Neural cell (in vitro differentiated cells): Measurements from ENCODE around the gene LDLRAD3.

Experiments
- EP300 ChIP-seq: fragments of 450-650 bp; conservative IDR thresholded peaks from 2 replicates; pipeline ENCODE4 v1.6.1; 2014; ENCODE audit warnings: antibody characterized with exemption, mild to moderate bottlenecking, moderate library complexity; ENCODE audit not compliant: poor library complexity, severe bottlenecking
- EZH2 ChIP-seq: fragments of 200-600, 300-800 bp; shearing (Covaris generic), sonication (generic); IDR thresholded peaks from 2 replicates; pipeline ENCODE4 v1.6.1; 2014; ENCODE audit warnings: antibody characterized with exemption, low read length, borderline replicate concordance, mild to moderate bottlenecking; ENCODE audit not compliant: insufficient read depth, poor library complexity, severe bottlenecking
- MXI1 ChIP-seq: fragments of 450-650 bp; conservative IDR thresholded peaks from 2 replicates; pipeline ENCODE4 v1.6.1; 2014; ENCODE audit warnings: antibody characterized with exemption, mild to moderate bottlenecking; ENCODE audit not compliant: poor library complexity, severe bottlenecking
- POLR2AphosphoS5 ChIP-seq: IDR thresholded peaks from 2 replicates; pipeline ENCODE4 v1.6.1; 2012
- RAD21 ChIP-seq: fragments of 450-650 bp; conservative IDR thresholded peaks from 2 replicates; pipeline ENCODE4 v1.6.1; 2014; ENCODE audit warnings: antibody characterized with exemption, mild to moderate bottlenecking, moderate library complexity
- REST ChIP-seq: IDR thresholded peaks from 2 replicates; pipeline ENCODE4 v1.6.1; 2012; ENCODE audit warnings: borderline replicate concordance
- TAF1 ChIP-seq: IDR thresholded peaks from 2 replicates; pipeline ENCODE4 v1.6.1; 2012; ENCODE audit warnings: low read depth
- TF ChIP-seq, protein P1 (sequence below): fragments of 450-650 bp; IDR thresholded peaks from 2 replicates; pipeline ENCODE4 v1.5.1; 2014; ENCODE audit warnings: antibody characterized with exemption, mild to moderate bottlenecking, moderate library complexity; ENCODE audit not compliant: poor library complexity, severe bottlenecking

- TF ChIP-seq, protein P1, sequence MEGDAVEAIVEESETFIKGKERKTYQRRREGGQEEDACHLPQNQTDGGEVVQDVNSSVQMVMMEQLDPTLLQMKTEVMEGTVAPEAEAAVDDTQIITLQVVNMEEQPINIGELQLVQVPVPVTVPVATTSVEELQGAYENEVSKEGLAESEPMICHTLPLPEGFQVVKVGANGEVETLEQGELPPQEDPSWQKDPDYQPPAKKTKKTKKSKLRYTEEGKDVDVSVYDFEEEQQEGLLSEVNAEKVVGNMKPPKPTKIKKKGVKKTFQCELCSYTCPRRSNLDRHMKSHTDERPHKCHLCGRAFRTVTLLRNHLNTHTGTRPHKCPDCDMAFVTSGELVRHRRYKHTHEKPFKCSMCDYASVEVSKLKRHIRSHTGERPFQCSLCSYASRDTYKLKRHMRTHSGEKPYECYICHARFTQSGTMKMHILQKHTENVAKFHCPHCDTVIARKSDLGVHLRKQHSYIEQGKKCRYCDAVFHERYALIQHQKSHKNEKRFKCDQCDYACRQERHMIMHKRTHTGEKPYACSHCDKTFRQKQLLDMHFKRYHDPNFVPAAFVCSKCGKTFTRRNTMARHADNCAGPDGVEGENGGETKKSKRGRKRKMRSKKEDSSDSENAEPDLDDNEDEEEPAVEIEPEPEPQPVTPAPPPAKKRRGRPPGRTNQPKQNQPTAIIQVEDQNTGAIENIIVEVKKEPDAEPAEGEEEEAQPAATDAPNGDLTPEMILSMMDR, result no peak
- TF ChIP-seq EP300 (no peak), TAF1 (no peak), RAD21 (no peak), POLR2AphosphoS5 (no peak), EZH2 (no peak), REST (no peak), MXI1 (no peak)
Measured at GRCh38 chr11:35945137-35945518, 1.3 kb downstream of the LDLRAD3 start.
